ENCODE measurements around the gene AATK.
"Not testable (repeated sequence)": the region's sequence is repeated elsewhere in the genome, so short reads cannot be mapped to it uniquely, and the experiment has no call there.

The AATK gene

GRCh38 chr17:81085420-81085911 lies 80.6 kb downstream of the AATK start:
- no peak for DNase-seq

- no peak for DNase-seq
Measured at GRCh38 chr17:81084680-81085419, 81.2 kb downstream of the AATK start.

GRCh38 chr17:81083125-81083765 lies 82.8 kb downstream of the AATK start:
- DNase-seq, result no peak

GRCh38 chr17:81082177-81083073 lies 83.6 kb downstream of the AATK start:
- no peak for DNase-seq

GRCh38 chr17:81081222-81082176 lies 84.5 kb downstream of the AATK start:
- no peak for DNase-seq

- DNase-seq, result no peak
Measured at GRCh38 chr17:81080019-81080418, 86.0 kb downstream of the AATK start.

- not testable (repeated sequence) for DNase-seq
Measured at GRCh38 chr17:81078026-81078913, 87.8 kb downstream of the AATK start.

GRCh38 chr17:81076141-81076679 lies 89.8 kb downstream of the AATK start:
- DNase-seq, result no peak

- no peak for DNase-seq
Measured at GRCh38 chr17:81075307-81075706, 90.7 kb downstream of the AATK start.

GRCh38 chr17:81074875-81075274 lies 91.1 kb downstream of the AATK start:
- DNase-seq, result no peak

GRCh38 chr17:81073967-81074839 lies 91.8 kb downstream of the AATK start:
- no peak for DNase-seq

GRCh38 chr17:81071761-81072741 lies 94.0 kb downstream of the AATK start:
- DNase-seq, result no peak

GRCh38 chr17:81070541-81071246 lies 95.3 kb downstream of the AATK start:
- no peak for DNase-seq

- DNase-seq, result no peak
Measured at GRCh38 chr17:81069135-81069645, 96.8 kb downstream of the AATK start.

- no peak for DNase-seq
Measured at GRCh38 chr17:81068411-81069134, 97.4 kb downstream of the AATK start.

GRCh38 chr17:81067391-81067811 lies 98.6 kb downstream of the AATK start:
- DNase-seq, result no peak
